ENCODE measurements around the gene FUT9. TPM values are rescaled to one million over a fixed set of nuclear protein-coding genes. Genes with fewer than 3 reads are reported as not detected.

Gene FUT9
- total RNA-seq, 1 donor from 2014 or later, result not detected

DNA sequence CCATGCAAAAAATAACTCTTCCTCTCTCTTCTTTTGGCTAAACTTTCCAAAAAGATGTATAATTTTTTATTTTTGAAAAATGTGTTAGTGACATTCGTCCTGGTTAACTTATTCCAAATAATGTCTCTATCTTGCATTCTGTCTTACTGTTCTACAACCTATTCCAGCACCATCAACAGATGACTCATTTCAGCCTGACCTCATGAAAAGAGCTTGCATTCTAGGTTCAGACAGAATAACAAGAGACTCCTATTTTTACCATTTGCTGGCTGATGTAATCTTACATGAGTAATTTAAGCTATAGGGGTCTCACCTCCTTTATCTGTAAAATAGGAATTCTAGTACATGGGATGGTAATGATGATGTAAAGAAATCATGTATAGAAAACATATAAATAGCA is 109.0 kb downstream of the FUT9 start:
- H3K27me3 ChIP-seq (ENCODE audit: control insufficient read depth, insufficient read depth, low read length), result no peaks in the 10 kb centered on the region
- peak; percentile 8 for DNase-seq (ENCODE audit: low read depth)
- no peaks in the 10 kb centered on the region for H3K36me3 ChIP-seq (ENCODE audit: control insufficient read depth, insufficient read depth, low read length)
- no peak overlapping the region for H3K4me3 ChIP-seq (ENCODE audit: low read depth, low read length)
- TF ChIP-seq, protein P1, sequence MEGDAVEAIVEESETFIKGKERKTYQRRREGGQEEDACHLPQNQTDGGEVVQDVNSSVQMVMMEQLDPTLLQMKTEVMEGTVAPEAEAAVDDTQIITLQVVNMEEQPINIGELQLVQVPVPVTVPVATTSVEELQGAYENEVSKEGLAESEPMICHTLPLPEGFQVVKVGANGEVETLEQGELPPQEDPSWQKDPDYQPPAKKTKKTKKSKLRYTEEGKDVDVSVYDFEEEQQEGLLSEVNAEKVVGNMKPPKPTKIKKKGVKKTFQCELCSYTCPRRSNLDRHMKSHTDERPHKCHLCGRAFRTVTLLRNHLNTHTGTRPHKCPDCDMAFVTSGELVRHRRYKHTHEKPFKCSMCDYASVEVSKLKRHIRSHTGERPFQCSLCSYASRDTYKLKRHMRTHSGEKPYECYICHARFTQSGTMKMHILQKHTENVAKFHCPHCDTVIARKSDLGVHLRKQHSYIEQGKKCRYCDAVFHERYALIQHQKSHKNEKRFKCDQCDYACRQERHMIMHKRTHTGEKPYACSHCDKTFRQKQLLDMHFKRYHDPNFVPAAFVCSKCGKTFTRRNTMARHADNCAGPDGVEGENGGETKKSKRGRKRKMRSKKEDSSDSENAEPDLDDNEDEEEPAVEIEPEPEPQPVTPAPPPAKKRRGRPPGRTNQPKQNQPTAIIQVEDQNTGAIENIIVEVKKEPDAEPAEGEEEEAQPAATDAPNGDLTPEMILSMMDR (IDR thresholded peaks at IDR 0.05; ENCODE audit: insufficient read depth, low read length, severe bottlenecking), result no peak
- no peak for FAIRE-seq

DNA sequence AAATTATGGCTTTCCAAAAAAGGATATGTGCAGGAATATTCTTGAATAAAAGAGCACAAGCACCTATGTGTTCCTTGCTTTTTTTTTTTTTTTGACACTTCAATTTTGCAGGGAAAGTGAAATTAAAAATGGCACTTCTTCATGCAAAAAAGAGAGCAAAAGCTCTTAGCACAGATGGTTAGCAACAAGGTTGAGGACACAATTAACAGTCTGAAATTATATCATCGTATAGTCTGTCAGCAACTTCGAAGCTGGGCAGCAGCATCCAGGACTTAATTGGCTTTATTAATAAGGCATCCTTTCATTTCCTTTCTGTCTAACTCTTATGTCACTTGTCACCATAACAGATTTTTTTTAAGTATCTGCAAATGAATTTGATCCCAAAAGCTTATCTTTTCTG is 122.6 kb downstream of the FUT9 start:
- no peak for FAIRE-seq
- H3K27me3 ChIP-seq (ENCODE audit: control insufficient read depth, insufficient read depth, low read length), result no peaks in the 10 kb centered on the region
- no peak for DNase-seq (ENCODE audit: low read depth)
- TF ChIP-seq, protein P1 (IDR thresholded peaks at IDR 0.05; ENCODE audit: insufficient read depth, low read length, severe bottlenecking), result no peak
- no peak overlapping the region for H3K4me3 ChIP-seq (ENCODE audit: low read depth, low read length)
- no peaks in the 10 kb centered on the region for H3K36me3 ChIP-seq (ENCODE audit: control insufficient read depth, insufficient read depth, low read length)

DNA sequence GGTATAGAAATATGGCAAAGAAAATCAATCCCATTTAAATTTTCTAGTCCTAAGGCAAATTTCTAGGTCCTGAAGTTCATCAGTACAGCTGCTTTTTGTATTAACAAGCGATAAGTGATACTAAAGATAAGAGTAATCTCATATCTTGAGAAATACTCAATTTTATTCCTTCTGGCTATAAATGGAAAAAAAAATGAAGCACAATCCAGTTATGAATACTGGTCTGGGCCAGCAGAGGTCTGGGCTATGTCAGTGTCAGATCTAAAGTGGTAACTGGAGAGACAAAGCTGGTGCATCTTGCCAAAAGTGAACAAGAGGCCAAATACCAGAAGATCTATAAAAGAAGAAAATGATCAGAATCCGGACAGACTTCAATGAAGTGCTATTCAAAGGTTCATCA is 126.4 kb downstream of the FUT9 start:
- DNase-seq (ENCODE audit: low read depth) (no peak), FAIRE-seq (no peak)
- Histone ChIP-seq H3K36me3 (ENCODE audit: control insufficient read depth, insufficient read depth, low read length) (no peaks in the 10 kb centered on the region), H3K4me3 (ENCODE audit: low read depth, low read length) (no peak overlapping the region), H3K27me3 (ENCODE audit: control insufficient read depth, insufficient read depth, low read length) (no peaks in the 10 kb centered on the region)
- TF ChIP-seq, protein P1 (IDR thresholded peaks at IDR 0.05; ENCODE audit: insufficient read depth, low read length, severe bottlenecking), result no peak

DNA sequence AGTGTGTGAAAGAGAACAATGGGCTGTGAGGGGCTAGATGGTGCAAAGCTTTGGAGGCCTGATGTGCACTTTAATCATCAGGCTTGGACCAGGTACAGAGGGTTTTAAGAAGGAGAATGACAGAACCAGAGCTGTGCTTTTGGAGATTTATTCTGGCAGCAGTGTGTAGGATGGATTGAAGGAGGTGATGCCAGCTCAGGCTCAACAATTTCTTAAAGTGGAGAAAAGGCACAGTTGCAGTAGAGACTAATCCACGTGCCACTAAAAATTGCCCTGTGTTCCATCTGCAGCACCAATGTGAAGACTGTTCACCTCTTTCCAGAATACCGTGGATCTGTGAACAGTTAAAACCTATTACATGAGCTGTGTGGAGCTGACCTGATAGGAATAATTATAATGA is 134.7 kb downstream of the FUT9 start:
- no peak for FAIRE-seq
- DNase-seq (ENCODE audit: low read depth), result no peak
- Histone ChIP-seq H3K4me3 (ENCODE audit: low read depth, low read length) (no peak overlapping the region), H3K27me3 (ENCODE audit: control insufficient read depth, insufficient read depth, low read length) (no peaks in the 10 kb centered on the region), H3K36me3 (ENCODE audit: control insufficient read depth, insufficient read depth, low read length) (no peaks in the 10 kb centered on the region)
- TF ChIP-seq, protein P1 (IDR thresholded peaks at IDR 0.05; ENCODE audit: insufficient read depth, low read length, severe bottlenecking), result no peak

DNA sequence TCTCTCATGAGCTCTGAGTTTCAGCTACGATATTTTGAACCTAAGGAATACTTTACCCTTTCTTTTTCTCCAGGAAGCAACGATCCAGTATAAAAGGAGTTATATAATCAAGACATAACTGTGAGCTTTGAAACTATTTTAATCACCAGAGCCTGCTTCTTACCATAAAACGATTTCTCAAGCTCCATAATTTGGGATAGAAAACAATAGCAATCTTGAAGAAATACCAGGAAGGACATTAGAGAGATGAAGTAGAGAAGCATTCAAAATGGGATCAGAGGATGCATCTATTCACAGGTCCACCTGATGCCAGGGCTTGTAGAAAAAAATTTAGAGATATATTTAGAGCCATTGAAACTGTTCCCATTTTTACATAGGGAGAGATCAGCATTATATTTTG is 135.9 kb downstream of the FUT9 start:
- H3K4me3 ChIP-seq (ENCODE audit: low read depth, low read length), result no peak overlapping the region
- DNase-seq (ENCODE audit: low read depth) (no peak), FAIRE-seq (no peak)
- no peaks in the 10 kb centered on the region for H3K27me3 ChIP-seq (ENCODE audit: control insufficient read depth, insufficient read depth, low read length)
- H3K36me3 ChIP-seq (ENCODE audit: control insufficient read depth, insufficient read depth, low read length), result no peaks in the 10 kb centered on the region
- TF ChIP-seq, protein P1 (IDR thresholded peaks at IDR 0.05; ENCODE audit: insufficient read depth, low read length, severe bottlenecking), result no peak

DNA sequence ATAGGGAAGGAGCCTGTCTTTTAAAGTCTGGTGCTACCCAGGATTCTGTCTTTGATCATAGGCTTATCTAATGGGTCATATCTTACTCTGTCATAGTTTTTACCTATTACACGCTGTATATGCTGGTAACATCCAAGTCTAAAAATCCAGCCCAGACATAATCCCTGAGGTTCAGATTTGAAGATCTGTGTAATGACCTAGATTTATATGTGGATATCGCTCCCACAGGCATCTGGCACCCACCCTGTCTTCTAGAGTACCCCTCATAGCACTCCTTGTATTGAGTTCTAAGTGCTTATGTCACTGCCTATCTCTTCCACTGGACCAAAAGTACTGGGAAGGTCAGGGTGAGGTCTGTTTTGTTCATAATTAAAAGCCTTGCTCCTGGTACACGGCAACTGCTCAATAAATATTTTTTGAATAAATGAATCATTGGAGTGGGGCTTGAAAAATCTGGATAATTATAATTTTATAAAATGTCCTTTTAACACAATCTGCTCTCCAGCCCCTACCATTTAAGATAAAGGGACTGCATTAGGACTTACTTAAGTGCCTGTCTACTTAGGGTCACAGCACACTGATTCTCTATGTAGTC is 136.4 kb downstream of the FUT9 start:
- TF ChIP-seq, protein P1 (IDR thresholded peaks at IDR 0.05; ENCODE audit: insufficient read depth, low read length, severe bottlenecking), result no peak
- FAIRE-seq (no peak), DNase-seq (ENCODE audit: low read depth) (no peak)
- Histone ChIP-seq H3K4me3 (ENCODE audit: low read depth, low read length) (no peak overlapping the region), H3K27me3 (ENCODE audit: control insufficient read depth, insufficient read depth, low read length) (no peaks in the 10 kb centered on the region), H3K36me3 (ENCODE audit: control insufficient read depth, insufficient read depth, low read length) (no peaks in the 10 kb centered on the region)
